Panc1 (cell line): ENCODE data around the gene PPP1R12A. TPM values are rescaled to one million over a fixed set of nuclear protein-coding genes. Genes with fewer than 3 reads are reported as not detected.

Experiments used
- ATAC-seq: fragments of 200-7000 bp; cut with Tn5 transposase; 2 replicates; pipeline ENCODE4 v1.9.1; 2020; ENCODE audit warnings: mild to moderate bottlenecking, moderate library complexity
- BruUV-seq: library from RNA; stranded (reverse); fragments of 400-500 nt; replicated peaks from 2 replicates; lab custom pipeline; 2021; lab: Mats Ljungman, UMichigan
- CTCF ChIA-PET: fragments of 300-600 bp; sonication (Branson Sonifier 250); formaldehyde crosslinking; loops from one replicate; lab custom pipeline; 2022; ENCODE audit warnings: antibody characterized with exemption; lab: Charles Lee
- POLR2A ChIA-PET: fragments of 300-600 bp; sonication (Branson Sonifier 250); formaldehyde crosslinking; loops from one replicate; lab custom pipeline; 2022; ENCODE audit warnings: antibody characterized with exemption; lab: Charles Lee
- DNase-seq: peaks from one replicate; pipeline ENCODE4 v3.0.0-alpha.2; 2010; ENCODE audit warnings: low read depth, low spot score
- H3K27ac ChIP-seq: 2 replicates; pipeline ENCODE4 v1.5.1; 2011; ENCODE audit warnings: mild to moderate bottlenecking, low read length, inconsistent platforms
- H3K27me3 ChIP-seq: fragments of 200-500 bp; sonication (Bioruptor generic); 2 replicates; pipeline ENCODE4 v1.6.0; 2014; ENCODE audit warnings: low read length, inconsistent platforms; ENCODE audit not compliant: control insufficient read depth, insufficient read depth
- H3K36me3 ChIP-seq: fragments of 200-500 bp; sonication (Bioruptor generic); 2 replicates; pipeline ENCODE4 v1.5.1; 2014; ENCODE audit warnings: inconsistent platforms, mild to moderate bottlenecking, low read length, moderate library complexity; ENCODE audit not compliant: control insufficient read depth, insufficient read depth
- H3K4me1 ChIP-seq: 2 replicates; pipeline ENCODE4 v1.5.1; 2011; ENCODE audit warnings: inconsistent platforms, mild to moderate bottlenecking, low read length, moderate library complexity; ENCODE audit not compliant: control insufficient read depth, insufficient read depth
- H3K4me3 ChIP-seq, 2 experiments: 2 replicates each; pipeline ENCODE4 v1.5.1; 2011 to 2012; ENCODE audit warnings: low read depth in 2 of 2, low read length in 2 of 2, mild to moderate bottlenecking in 2 of 2, inconsistent platforms in 1 of 2, moderate library complexity in 1 of 2
- H3K9me3 ChIP-seq: fragments of 200-500 bp; sonication (Bioruptor generic); 2 replicates; pipeline ENCODE4 v1.5.1; 2014; ENCODE audit warnings: low read depth, mild to moderate bottlenecking, inconsistent platforms, low read length, moderate library complexity; ENCODE audit not compliant: control insufficient read depth, insufficient read depth
- POLR2AphosphoS5 ChIP-seq: IDR thresholded peaks from 2 replicates; pipeline ENCODE4 v1.6.1; 2012; ENCODE audit warnings: mild to moderate bottlenecking, low read depth, low read length, moderate library complexity
- SIN3A ChIP-seq: IDR thresholded peaks from 2 replicates; pipeline ENCODE4 v1.6.1; 2012; ENCODE audit warnings: low read depth, mild to moderate bottlenecking, low read length, moderate library complexity, borderline replicate concordance; ENCODE audit not compliant: insufficient read depth
- TCF7L2 ChIP-seq: IDR thresholded peaks from 2 replicates; pipeline ENCODE4 v1.6.1; 2011; ENCODE audit warnings: mild to moderate bottlenecking, low read depth, low read length, inconsistent platforms
- in situ Hi-C: cut with HindIII; loops from 2 replicates; pipeline ENCODE4 v1.10.0; 2016; ENCODE audit warnings: low sequenced_read_pairs, low pct_unique_long_range_greater_than_20kb
- intact Hi-C: fragments of 100-400 bp; cut with micrococcal nuclease; formaldehyde crosslinking; loops from one replicate; pipeline ENCODE4 v1.10.0; 2022; ENCODE audit not compliant: unreplicated experiment
- total RNA-seq: library from RNA; stranded (reverse); gene quantifications from one replicate; pipeline ENCODE4 v1.2.1, GENCODE V29; 2021; ENCODE audit not compliant: unreplicated experiment
- TF ChIP-seq, protein P1 (sequence below), 2 experiments: IDR thresholded peaks; 2 replicates each; pipeline ENCODE4 v1.6.1; 2011 to 2012; ENCODE audit warnings: low read depth in 2 of 2, control low read depth in 1 of 2, low read length in 1 of 2, mild to moderate bottlenecking in 1 of 2, moderate library complexity in 1 of 2; ENCODE audit not compliant: insufficient read depth in 1 of 2
- TF ChIP-seq, protein P2 (sequence below): fragments of 450-650 bp; IDR thresholded peaks from 2 replicates; pipeline ENCODE4 v1.5.1; 2017; ENCODE audit warnings: mild to moderate bottlenecking

PPP1R12A gene
- total RNA-seq, 1 experiment from 2014 or later: 61.6 TPM

- ChIA-PET CTCF (interaction anchor here (0.6 to 0.7 kb wide), 2 partner anchors 544 to 706 kb away, joined by 3 to 8 read pairs; no protein-coding TSS in a partner anchor), POLR2A (interaction anchor here (0.7 kb wide), 1 partner anchor 15 kb away, joined by 6 read pairs; no protein-coding TSS in a partner anchor)
- Histone ChIP-seq H3K4me3 (no peak overlapping the region), H3K4me1 (peaks cover 18% of the 10 kb centered on the region), H3K27me3 (no peaks in the 10 kb centered on the region), H3K36me3 (no peaks in the 10 kb centered on the region), H3K9me3 (no peaks in the 10 kb centered on the region), H3K27ac (peak overlapping the region; percentile 59)
- in situ Hi-C loops: no loop called here
- no TSS peak for BruUV-seq
- DNase-seq: no peak
- intact Hi-C loops: no loop called here
- TF ChIP-seq SIN3A: no peak
- TF ChIP-seq, protein P1, sequence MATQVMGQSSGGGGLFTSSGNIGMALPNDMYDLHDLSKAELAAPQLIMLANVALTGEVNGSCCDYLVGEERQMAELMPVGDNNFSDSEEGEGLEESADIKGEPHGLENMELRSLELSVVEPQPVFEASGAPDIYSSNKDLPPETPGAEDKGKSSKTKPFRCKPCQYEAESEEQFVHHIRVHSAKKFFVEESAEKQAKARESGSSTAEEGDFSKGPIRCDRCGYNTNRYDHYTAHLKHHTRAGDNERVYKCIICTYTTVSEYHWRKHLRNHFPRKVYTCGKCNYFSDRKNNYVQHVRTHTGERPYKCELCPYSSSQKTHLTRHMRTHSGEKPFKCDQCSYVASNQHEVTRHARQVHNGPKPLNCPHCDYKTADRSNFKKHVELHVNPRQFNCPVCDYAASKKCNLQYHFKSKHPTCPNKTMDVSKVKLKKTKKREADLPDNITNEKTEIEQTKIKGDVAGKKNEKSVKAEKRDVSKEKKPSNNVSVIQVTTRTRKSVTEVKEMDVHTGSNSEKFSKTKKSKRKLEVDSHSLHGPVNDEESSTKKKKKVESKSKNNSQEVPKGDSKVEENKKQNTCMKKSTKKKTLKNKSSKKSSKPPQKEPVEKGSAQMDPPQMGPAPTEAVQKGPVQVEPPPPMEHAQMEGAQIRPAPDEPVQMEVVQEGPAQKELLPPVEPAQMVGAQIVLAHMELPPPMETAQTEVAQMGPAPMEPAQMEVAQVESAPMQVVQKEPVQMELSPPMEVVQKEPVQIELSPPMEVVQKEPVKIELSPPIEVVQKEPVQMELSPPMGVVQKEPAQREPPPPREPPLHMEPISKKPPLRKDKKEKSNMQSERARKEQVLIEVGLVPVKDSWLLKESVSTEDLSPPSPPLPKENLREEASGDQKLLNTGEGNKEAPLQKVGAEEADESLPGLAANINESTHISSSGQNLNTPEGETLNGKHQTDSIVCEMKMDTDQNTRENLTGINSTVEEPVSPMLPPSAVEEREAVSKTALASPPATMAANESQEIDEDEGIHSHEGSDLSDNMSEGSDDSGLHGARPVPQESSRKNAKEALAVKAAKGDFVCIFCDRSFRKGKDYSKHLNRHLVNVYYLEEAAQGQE (IDR thresholded peaks at IDR 0.05; ENCODE audit: insufficient read depth in 1 of 2, low read depth in 2 of 2, low read length in 1 of 2): no peak
- TF ChIP-seq, protein P2, sequence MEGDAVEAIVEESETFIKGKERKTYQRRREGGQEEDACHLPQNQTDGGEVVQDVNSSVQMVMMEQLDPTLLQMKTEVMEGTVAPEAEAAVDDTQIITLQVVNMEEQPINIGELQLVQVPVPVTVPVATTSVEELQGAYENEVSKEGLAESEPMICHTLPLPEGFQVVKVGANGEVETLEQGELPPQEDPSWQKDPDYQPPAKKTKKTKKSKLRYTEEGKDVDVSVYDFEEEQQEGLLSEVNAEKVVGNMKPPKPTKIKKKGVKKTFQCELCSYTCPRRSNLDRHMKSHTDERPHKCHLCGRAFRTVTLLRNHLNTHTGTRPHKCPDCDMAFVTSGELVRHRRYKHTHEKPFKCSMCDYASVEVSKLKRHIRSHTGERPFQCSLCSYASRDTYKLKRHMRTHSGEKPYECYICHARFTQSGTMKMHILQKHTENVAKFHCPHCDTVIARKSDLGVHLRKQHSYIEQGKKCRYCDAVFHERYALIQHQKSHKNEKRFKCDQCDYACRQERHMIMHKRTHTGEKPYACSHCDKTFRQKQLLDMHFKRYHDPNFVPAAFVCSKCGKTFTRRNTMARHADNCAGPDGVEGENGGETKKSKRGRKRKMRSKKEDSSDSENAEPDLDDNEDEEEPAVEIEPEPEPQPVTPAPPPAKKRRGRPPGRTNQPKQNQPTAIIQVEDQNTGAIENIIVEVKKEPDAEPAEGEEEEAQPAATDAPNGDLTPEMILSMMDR: no peak
- TF ChIP-seq TCF7L2: no peak
- TF ChIP-seq POLR2AphosphoS5: no peak
- peak; percentile 89 for ATAC-seq
Measured at GRCh38 chr12:79911889-79912656, 22.8 kb downstream of the PPP1R12A start.

DNA sequence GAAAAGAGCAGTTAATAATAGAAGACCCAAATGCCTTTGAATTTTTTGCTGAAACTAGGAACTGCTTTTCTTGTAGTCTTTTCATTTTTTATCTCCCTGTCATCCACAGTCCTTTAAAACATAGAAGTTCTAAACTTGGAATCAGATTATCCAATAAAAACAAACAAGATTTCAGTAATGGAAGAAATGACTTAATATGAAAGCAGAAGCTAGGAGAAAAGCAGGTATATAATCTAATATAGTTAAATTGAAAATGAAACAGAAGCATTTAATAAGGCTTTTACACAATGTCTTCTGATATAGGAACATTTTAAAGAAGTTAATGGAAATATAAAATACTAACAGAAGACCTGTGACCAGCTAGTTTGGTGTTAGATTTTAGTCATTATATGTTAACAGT lies 26.5 kb downstream of the PPP1R12A start:
- CTCF ChIA-PET: interaction anchor here (0.6 kb wide), 1 partner anchor 278 kb away, joined by 4 read pairs; no protein-coding TSS in a partner anchor
- in situ Hi-C loops: no loop called here
- Histone ChIP-seq H3K4me1 (peaks cover 18% of the 10 kb centered on the region), H3K4me3 (no peak overlapping the region), H3K36me3 (no peaks in the 10 kb centered on the region), H3K27me3 (no peaks in the 10 kb centered on the region), H3K9me3 (no peaks in the 10 kb centered on the region), H3K27ac (no peak overlapping the region)
- POLR2A ChIA-PET: no interaction called here
- ATAC-seq (no peak), DNase-seq (no peak)
- intact Hi-C loops: no loop called here
- no TSS peak for BruUV-seq
- TF ChIP-seq, protein P1 (IDR thresholded peaks at IDR 0.05; ENCODE audit: insufficient read depth in 1 of 2, low read depth in 2 of 2, low read length in 1 of 2): no peak
- TF ChIP-seq TCF7L2 (no peak), SIN3A (no peak), POLR2AphosphoS5 (no peak)
- TF ChIP-seq, protein P2: no peak
